Activated CD4-positive, alpha-beta T cell treated with anti-CD3 and anti-CD28 coated beads, Interleukin-10, Interleukin-2, amounts not matched to agents 100 ng/mL and 50 ng/mL, durations not matched to agents 16 hours and 8 hours (primary cell): ENCODE data around the gene IL33.

Source experiments
- DNase-seq: peaks from one replicate; pipeline ENCODE4 v3.0.0-alpha.2; 2020

The IL33 gene

DNA sequence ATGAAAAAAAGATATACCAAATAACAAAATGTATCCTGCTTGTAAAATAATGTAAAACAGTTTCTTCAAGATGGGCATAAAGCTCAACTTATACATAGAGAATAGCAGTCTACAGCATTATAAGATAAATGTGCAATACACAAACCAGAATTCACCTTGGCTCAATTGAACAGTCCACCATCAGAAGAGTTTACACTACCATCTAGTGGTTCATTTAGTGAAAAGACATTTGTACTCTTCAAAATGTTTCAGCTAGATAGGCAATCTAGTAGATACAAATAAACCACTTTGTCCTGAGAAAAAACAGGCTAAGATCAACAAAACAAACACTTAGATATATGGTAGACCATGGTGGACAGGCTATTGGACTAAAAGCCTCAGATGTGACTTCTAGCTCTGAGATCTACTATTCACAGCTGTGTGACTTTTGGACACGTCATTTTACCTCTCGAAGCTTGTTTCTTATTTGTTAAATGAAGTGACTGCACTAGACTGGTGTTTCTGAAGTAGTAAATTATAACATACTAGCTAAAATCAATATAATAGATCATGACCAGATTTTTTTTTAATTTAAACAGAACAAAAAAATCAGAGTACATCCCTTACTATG is 90.5 kb downstream of the IL33 start:
- peak; percentile 30 for DNase-seq
